Stimulated activated CD4-positive, alpha-beta T cell treated with anti-CD3 and anti-CD28 coated beads, Interleukin-15, amount 100 ng/mL, for 1 hour (primary cell): Measurements from ENCODE around the gene SORBS2.
"Not testable (repeated sequence)": the region's sequence is repeated elsewhere in the genome, so short reads cannot be mapped to it uniquely, and the experiment has no call there.

ENCODE experiments used
- DNase-seq, 2 donors: peaks; one replicate each; pipeline ENCODE4 v3.0.0-alpha.2; 2020; ENCODE audit warnings: low read depth in 1 of 2, low spot score in 1 of 2

The SORBS2 gene

GRCh38 chr4:185811509-185812364 is at the start of gene SORBS2:
SORBS2 (minus strand) TSS chr4:185812194; CDS start chr4:185690571, 121,623 bp downstream.
- no peak for DNase-seq

DNA sequence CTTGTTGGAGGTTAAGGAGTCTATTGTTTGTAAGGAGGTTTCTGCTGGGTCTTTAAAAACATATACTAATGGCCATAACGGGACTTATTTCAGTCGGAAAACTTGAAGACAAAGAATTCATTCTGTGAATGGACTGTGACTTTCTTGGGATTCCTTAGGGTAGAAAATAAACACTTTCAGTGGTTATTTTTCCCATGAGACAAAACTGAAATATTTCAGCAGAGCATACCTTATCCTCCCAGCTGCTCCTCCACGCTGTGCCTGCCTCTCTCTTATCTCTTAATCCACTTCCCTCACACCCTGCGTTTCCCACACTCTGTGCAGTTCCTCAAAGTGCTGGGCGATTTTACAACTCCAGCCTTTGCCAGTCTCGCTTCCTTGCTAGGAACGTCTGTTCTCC is 47.1 kb upstream of the SORBS2 start:
- DNase-seq = no peak

- not testable (repeated sequence) for DNase-seq
Measured at GRCh38 chr4:185857561-185857960, 45.6 kb upstream of the SORBS2 start.

GRCh38 chr4:185853841-185854240 is 41.8 kb upstream of the SORBS2 start:
- no peak for DNase-seq

DNA sequence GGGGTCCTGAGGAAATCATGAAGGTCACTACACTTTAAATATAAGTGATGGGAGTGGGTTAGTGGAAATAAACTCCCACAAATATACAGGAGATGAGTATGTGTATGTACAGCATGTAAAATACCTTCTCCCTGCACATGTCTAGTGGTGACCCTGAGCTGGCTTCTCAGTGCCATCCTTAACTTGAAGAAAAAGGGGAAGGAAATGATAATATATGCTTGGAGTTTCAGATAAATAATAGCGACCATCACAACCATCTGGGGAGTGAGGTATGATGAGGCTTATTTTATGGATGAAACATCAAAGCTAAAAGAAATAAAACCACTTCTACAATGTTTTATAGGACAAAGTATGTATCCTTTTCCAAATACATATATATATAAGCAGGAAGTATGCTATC is 41.0 kb upstream of the SORBS2 start:
- DNase-seq = no peak

GRCh38 chr4:185849664-185850550 is 37.9 kb upstream of the SORBS2 start:
- no peak for DNase-seq

DNA sequence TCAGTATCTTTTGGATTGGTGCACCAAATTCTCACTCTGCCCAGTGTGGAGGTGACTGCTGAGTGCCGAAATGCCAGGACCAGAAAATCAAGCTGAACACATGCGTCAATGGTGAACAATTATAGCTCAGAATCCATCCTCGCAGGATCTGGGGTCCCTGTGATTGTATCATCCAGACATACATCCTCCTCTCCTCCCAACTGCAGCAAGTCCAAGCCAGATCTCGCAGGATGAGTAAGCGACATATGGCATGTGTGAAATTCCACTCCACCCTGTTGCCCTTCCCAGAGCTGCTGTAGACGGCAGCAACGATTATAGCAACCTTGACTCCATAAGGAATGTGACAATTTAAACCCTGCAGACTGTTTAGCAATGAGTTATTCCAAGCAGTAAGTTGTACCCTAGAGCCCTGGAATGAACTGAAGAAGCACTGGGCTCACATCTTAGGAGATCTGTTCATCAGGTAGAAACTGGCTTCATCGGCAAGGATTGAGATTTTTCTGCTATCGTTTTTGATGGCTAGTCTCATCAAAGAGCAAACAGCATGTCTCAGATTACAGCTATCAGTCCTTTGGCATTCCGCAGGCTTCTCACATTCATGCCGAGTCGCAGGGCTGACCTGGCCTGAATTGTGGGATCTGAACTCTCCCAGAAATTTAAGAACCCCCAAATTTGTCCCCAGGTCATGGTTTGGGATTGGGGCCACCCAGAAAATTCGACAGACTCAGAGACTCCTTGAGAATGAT is 35.5 kb upstream of the SORBS2 start:
- no peak for DNase-seq

- DNase-seq = no peak
Measured at GRCh38 chr4:185846505-185847150, 34.6 kb upstream of the SORBS2 start.

- DNase-seq = no peak
Measured at GRCh38 chr4:185845966-185846365, 34.0 kb upstream of the SORBS2 start.

GRCh38 chr4:185841451-185841850 is 29.5 kb upstream of the SORBS2 start:
- no peak for DNase-seq

DNA sequence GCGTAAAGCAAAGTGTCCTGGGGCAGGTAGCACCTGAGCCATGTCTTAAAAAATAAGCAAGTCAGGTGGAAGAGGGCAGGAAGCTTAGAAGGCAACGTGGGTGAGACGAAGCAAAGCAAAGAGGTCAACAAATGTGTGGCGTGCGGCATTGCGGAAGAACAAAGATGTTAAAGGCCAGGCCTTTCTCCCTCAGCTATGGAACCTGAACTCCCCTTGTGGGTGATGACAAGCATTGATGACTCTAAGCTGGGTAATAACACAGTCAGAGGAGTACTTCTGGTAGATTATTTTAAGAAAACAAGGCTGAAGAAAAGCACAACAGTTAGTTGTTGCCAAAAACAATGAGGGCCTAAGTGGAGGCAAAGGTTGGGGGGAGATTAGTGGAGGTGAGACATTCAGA is 29.0 kb upstream of the SORBS2 start:
- no peak for DNase-seq

- no peak for DNase-seq
Measured at GRCh38 chr4:185840201-185840600, 28.2 kb upstream of the SORBS2 start.

DNA sequence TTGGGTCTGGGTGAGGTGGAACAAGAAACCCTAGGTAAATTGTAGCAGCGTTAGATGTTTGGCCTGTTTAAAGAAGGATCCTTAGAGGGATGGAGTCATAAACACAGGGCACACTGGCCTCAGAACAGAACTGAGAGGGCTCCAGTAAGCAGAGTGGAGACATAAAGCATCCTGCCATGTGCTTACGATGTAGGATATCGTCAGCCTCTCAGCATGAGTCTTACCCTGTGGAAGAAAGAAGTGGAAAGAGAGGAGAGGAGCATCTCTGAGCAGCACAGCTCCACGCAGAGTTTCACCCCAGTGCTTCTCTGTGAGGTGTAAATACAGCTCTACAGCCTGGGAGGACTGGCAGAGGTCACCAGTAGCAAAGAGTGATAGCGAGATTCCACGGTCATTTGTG is 27.8 kb upstream of the SORBS2 start:
- no peak for DNase-seq

DNA sequence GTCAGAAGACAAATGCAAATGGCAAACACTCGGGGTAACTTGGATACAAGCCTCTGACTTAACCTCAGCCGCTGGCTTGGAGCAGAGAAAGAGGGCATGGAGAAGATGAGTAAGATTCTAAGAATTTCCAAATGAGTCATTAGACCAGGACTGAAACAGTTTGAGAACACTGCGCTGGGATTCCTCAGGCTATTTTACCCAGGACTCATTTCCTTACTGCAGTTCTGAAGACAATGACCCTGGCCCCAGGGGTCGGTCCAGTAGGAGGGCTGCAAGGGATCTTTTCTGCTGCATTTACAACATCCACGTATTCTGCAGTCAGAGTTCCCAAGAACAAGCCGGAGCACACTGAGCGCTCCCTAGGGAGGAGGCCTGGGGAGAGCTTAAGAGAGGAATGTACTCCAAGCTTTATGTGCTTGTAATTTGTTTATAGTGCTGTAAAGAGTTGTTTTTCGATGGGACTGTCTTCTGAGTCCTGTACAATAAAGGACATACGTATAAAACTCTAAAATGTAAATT is 27.3 kb upstream of the SORBS2 start:
- DNase-seq = no peak

DNA sequence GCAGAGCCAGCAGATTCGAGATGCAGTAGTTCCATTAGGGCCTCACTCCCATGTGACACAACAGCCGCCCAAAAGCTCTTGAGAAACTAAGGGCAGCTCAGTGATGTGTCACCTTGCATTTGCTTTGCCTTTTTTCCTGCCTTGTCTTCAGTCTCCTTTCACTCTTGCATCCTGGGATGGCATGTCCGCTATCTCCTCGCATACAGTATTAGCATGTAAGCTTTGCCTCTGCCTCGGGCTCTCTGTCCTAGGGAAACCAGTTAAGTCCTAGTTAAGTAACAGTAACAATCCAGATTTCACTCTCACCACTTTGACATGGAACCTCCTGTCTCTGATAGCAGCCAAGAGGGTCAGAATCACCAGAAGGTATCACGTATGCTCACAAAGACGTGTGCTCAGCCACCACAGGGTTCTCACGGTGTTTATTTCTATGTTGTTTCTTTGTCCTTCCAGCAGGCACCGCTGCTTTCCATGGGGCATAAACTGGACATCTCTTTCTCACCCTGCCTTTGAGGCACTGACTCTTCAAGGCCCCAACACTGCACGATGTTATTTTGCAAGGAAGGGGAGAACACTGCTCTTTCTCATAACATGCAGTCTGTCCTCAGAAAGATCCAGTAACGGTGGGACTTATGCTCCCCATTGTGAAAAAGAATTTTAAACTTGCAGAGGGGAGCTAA is 26.7 kb upstream of the SORBS2 start:
- no peak for DNase-seq

- no peak for DNase-seq
Measured at GRCh38 chr4:185838104-185838452, 26.1 kb upstream of the SORBS2 start.

DNA sequence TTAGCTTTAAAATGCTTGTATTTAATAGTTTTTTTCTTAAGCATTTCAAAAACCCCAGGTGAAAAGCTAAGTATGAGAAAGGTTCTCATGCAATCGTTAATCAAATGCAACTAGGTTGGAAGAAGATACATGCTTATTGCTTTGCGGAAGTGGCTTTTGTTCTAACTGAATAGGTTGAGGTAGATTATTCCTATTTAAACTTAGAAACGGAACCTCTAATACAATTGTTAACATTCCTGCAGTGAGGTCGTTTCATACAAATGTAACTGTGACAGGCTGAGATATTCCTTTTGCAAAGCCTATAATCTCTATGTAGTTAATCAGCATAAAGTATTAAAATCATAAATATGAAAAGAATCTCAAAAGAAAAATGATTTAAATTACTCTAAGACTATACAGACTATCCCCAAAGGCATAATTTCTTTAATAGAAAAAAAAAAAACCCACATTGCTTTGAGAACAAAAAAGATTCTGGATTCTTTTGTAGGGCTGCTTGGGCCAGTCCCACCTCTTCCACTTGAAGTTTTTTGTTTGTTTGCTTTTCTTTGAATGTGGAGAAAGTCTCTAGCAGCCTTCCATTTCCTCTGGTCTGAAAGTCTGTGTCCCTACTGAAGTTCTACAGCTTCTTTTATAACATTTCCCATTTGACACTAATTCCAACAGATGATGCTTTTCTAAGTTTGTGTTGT is 25.6 kb upstream of the SORBS2 start:
- DNase-seq = no peak

- no peak for DNase-seq
Measured at GRCh38 chr4:185836241-185837084, 24.5 kb upstream of the SORBS2 start.

DNA sequence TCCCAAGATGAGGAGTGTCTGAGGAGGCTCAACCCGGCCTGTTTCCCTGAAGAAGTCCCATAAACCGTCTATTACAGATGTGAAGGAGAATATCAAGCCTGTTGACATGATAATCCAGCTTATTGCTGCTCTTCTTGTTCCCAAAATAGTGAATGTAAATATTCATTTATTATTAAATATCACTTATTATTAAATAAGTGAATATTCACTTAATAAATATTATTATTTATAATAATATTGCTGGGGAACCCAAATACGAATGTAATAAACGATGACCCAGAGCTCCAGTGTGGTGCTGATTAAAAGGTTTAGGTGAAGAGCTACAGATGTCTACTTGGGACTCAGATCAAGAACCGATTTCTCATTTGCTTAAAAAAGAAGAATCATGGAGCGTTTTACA is 23.8 kb upstream of the SORBS2 start:
- no peak for DNase-seq
